Upper lobe of left lung (tissue), 4 donors: ENCODE results near the gene TBC1D9.

Experiments used
- CTCF ChIP-seq, 6 experiments: fragments of 450-650 bp in 4 of 6; fragments of 200-600 bp in 2 of 6; sonication (generic) in 2 of 6; IDR thresholded peaks; one replicate each; pipeline ENCODE4 v1.5.1; 2016 to 2019; ENCODE audit warnings: antibody characterized with exemption in 6 of 6
- EP300 ChIP-seq, 4 donors: sonication (generic); formaldehyde crosslinking; IDR thresholded peaks; one replicate each; pipeline ENCODE4 v1.5.1; 2017; ENCODE audit warnings: antibody characterized with exemption in 4 of 4, control low read depth in 2 of 4
- POLR2A ChIP-seq, 4 donors: fragments of 450-650 bp; IDR thresholded peaks; one replicate each; pipeline ENCODE4 v1.5.1; 2016 to 2017; ENCODE audit warnings: antibody characterized with exemption in 4 of 4, mild to moderate bottlenecking in 2 of 4
- POLR2AphosphoS5 ChIP-seq, 2 donors: sonication (generic); formaldehyde crosslinking; IDR thresholded peaks; one replicate each; pipeline ENCODE4 v1.5.1; 2017; ENCODE audit warnings: antibody characterized with exemption in 2 of 2

GRCh38 chr4:140774956-140775355, 18.8 kb upstream of the TBC1D9 start:
- TF ChIP-seq CTCF (IDR thresholded peaks at IDR 0.05) (no peak), POLR2A (IDR thresholded peaks at IDR 0.05) (no peak), EP300 (IDR thresholded peaks at IDR 0.05) (no peak), POLR2AphosphoS5 (IDR thresholded peaks at IDR 0.05) (no peak)
